Endothelial cell of umbilical vein (primary cell): Measurements from ENCODE around the gene COL8A1. TPM values are rescaled to one million over a fixed set of nuclear protein-coding genes. Genes with fewer than 3 reads are reported as not detected.

Experiments used
- BruUV-seq: library from RNA; stranded (reverse); fragments of 400-500 nt; replicated peaks from 2 replicates; lab custom pipeline; 2021; lab: Mats Ljungman, UMichigan
- CTCF ChIA-PET: fragments of 300-600, 350-600 bp; sonication (Branson Sonifier 250); formaldehyde crosslinking; loops from one replicate; lab custom pipeline; 2021; ENCODE audit warnings: antibody characterized with exemption, inconsistent platforms; lab: Charles Lee
- POLR2A ChIA-PET: fragments of 300-600, 350-600 bp; sonication (Branson Sonifier 250); formaldehyde crosslinking; loops from one replicate; lab custom pipeline; 2021; ENCODE audit warnings: antibody characterized with exemption, inconsistent platforms; lab: Charles Lee
- DNase-seq: peaks from one replicate; pipeline ENCODE4 v3.0.0-alpha.2; 2011; ENCODE audit warnings: low read depth, low spot score
- FAIRE-seq: peaks from 2 replicates; lab custom pipeline; 2011; peaks lifted over from hg19 to GRCh38; lab: Jason Lieb, UNC
- H2AFZ ChIP-seq: 2 replicates; pipeline ENCODE4 v1.6.0; 2012; ENCODE audit warnings: low read depth, low read length, control low read depth, inconsistent platforms
- H3K27ac ChIP-seq: 2 replicates; pipeline ENCODE4 v1.5.1; 2011; ENCODE audit warnings: low read depth, mild to moderate bottlenecking, control low read depth, low read length, moderate library complexity; ENCODE audit not compliant: insufficient read depth
- H3K27me3 ChIP-seq, 2 experiments: 2 replicates each; pipeline versions ENCODE4 v1.6.0 to v1.6.1; 2011; ENCODE audit warnings: low read length in 2 of 2, mixed read lengths in 1 of 2; ENCODE audit not compliant: control insufficient read depth in 2 of 2, insufficient read depth in 2 of 2
- H3K36me3 ChIP-seq, 2 experiments: 2 replicates in 1 of 2; 3 replicates in 1 of 2; pipeline ENCODE4 v1.5.1; 2011; ENCODE audit warnings: low read length in 2 of 2, mild to moderate bottlenecking in 1 of 2, moderate library complexity in 1 of 2; ENCODE audit not compliant: control insufficient read depth in 2 of 2, insufficient read depth in 2 of 2; ENCODE audit errors: extremely low read depth in 1 of 2
- H3K4me1 ChIP-seq: 3 replicates; pipeline ENCODE4 v1.5.1; 2011; ENCODE audit warnings: mild to moderate bottlenecking, low read length; ENCODE audit not compliant: control insufficient read depth, insufficient read depth; ENCODE audit errors: extremely low read depth
- H3K4me2 ChIP-seq: 2 replicates; pipeline ENCODE4 v1.6.1; 2011; ENCODE audit warnings: low read length, control low read depth, mixed read lengths; ENCODE audit not compliant: insufficient read depth
- H3K4me3 ChIP-seq, 3 experiments: fragments of 200-600 bp in 1 of 3; sonication (generic), shearing (Covaris generic) in 1 of 3; replicated peaks in 1 of 3; 2 replicates each; pipeline ENCODE4 v1.5.1; 2011 to 2016; ENCODE audit warnings: control low read depth in 3 of 3, low read length in 3 of 3, mild to moderate bottlenecking in 2 of 3, inconsistent platforms in 1 of 3, low read depth in 1 of 3, moderate library complexity in 1 of 3; ENCODE audit not compliant: insufficient read depth in 1 of 3
- H3K79me2 ChIP-seq: 2 replicates; pipeline ENCODE4 v1.6.0; 2012; ENCODE audit warnings: low read length, inconsistent platforms; ENCODE audit not compliant: control insufficient read depth, insufficient read depth
- H3K9ac ChIP-seq: replicated peaks from 2 replicates; pipeline ENCODE3; 2011; ENCODE audit warnings: low read length, control low read depth; ENCODE audit not compliant: insufficient read depth; ENCODE audit errors: extremely low read depth
- H3K9me1 ChIP-seq: replicated peaks from 3 replicates; pipeline ENCODE4 v1.6.0; 2011; ENCODE audit warnings: mild to moderate bottlenecking, low read length; ENCODE audit not compliant: control insufficient read depth, insufficient read depth; ENCODE audit errors: extremely low read depth
- H3K9me3 ChIP-seq: replicated peaks from 2 replicates; pipeline ENCODE4 v1.5.1; 2012; ENCODE audit warnings: low read length, inconsistent platforms; ENCODE audit not compliant: control insufficient read depth, insufficient read depth
- H4K20me1 ChIP-seq: replicated peaks from 2 replicates; pipeline ENCODE3; 2011; ENCODE audit warnings: mild to moderate bottlenecking, low read length; ENCODE audit not compliant: control insufficient read depth, insufficient read depth; ENCODE audit errors: extremely low read depth
- CTCF ChIP-seq, 2 donors: IDR thresholded peaks; 1 replicate in 1 of 2; 2 replicates in 1 of 2; pipeline ENCODE4 v1.5.1; 2011; ENCODE audit warnings: low read length in 2 of 2, mild to moderate bottlenecking in 2 of 2, moderate library complexity in 2 of 2, control low read depth in 1 of 2, inconsistent platforms in 1 of 2, low read depth in 1 of 2; ENCODE audit not compliant: insufficient read depth in 1 of 2; ENCODE audit errors: extremely low read depth in 1 of 2
- EZH2 ChIP-seq: IDR thresholded peaks from 2 replicates; pipeline ENCODE4 v1.6.1; 2012; ENCODE audit warnings: borderline replicate concordance, low read depth, mild to moderate bottlenecking, moderate library complexity, low read length, inconsistent platforms; ENCODE audit not compliant: severe bottlenecking
- FOS ChIP-seq: IDR thresholded peaks from 2 replicates; pipeline ENCODE4 v1.6.1; 2011; ENCODE audit warnings: mild to moderate bottlenecking, low read length, moderate library complexity, borderline replicate concordance; ENCODE audit not compliant: insufficient read depth
- GATA2 ChIP-seq: IDR thresholded peaks from 2 replicates; pipeline ENCODE4 v1.7.0; 2011; ENCODE audit warnings: low read depth, mild to moderate bottlenecking, moderate library complexity, mixed read lengths, low read length; ENCODE audit not compliant: insufficient read length, insufficient read depth
- JUN ChIP-seq: IDR thresholded peaks from 2 replicates; pipeline ENCODE4 v1.6.1; 2011; ENCODE audit warnings: borderline replicate concordance, low read depth; ENCODE audit not compliant: insufficient read length, insufficient read depth
- MAX ChIP-seq: IDR thresholded peaks from 2 replicates; pipeline ENCODE4 v1.6.1; 2011; ENCODE audit not compliant: insufficient read depth, insufficient read length
- MYC ChIP-seq: IDR thresholded peaks from one replicate; pipeline ENCODE4 v1.6.1; 2011; ENCODE audit warnings: mild to moderate bottlenecking, low read depth, low read length
- POLR2A ChIP-seq: IDR thresholded peaks from 2 replicates; pipeline ENCODE4 v1.6.1; 2012; ENCODE audit warnings: low read depth, mild to moderate bottlenecking, control low read depth, low read length
- POLR2AphosphoS5 ChIP-seq: IDR thresholded peaks from 2 replicates; pipeline ENCODE4 v1.6.1; 2012; ENCODE audit warnings: low read depth, mild to moderate bottlenecking, control low read depth, low read length, moderate library complexity; ENCODE audit not compliant: insufficient read depth
- dilution Hi-C: fragments of 300-500 bp; cut with MboI; formaldehyde crosslinking; loops from one replicate; pipeline ENCODE4 v1.15.0; 2019; ENCODE audit warnings: low sequenced_read_pairs; ENCODE audit not compliant: extremely low pct_ligation_motif_present
- intact Hi-C: fragments of 100-400 bp; cut with micrococcal nuclease; formaldehyde crosslinking; loops from one replicate; pipeline ENCODE4 v1.10.0; 2022
- polyA plus RNA-seq, 4 experiments: library from polyadenylated mRNA; depleted of rRNA in 3 of 4; stranded (reverse) in 3 of 4; unstranded in 1 of 4; fragments of >200 nt; gene quantifications; 2 replicates each; pipeline versions ENCODE4 v1.2.1 to v1.2.3, GENCODE V29; 2011 to 2012; ENCODE audit warnings: missing spikeins in 1 of 4
- total RNA-seq: library from RNA; stranded (reverse); gene quantifications from 2 replicates; pipeline ENCODE4 v1.2.3, GENCODE V29; 2021

Gene COL8A1
- total and polyA plus RNA-seq, 2 donors (not counting 3 experiments of a cell fraction or from before 2014, with no cell fraction given), result 358 to 634 TPM

GRCh38 chr3:99838755-99839154 lies 200.4 kb downstream of the COL8A1 start:
- POLR2A ChIA-PET, result no interaction called here
- H3K9me3 ChIP-seq, result no peaks in the 10 kb centered on the region
- no peak for DNase-seq
- H3K9me1 ChIP-seq, result no peaks in the 10 kb centered on the region
- no peaks in the 10 kb centered on the region for H3K36me3 ChIP-seq
- H3K4me3 ChIP-seq, result no peak overlapping the region
- BruUV-seq, result no TSS peak
- peaks cover 21% of the 10 kb centered on the region for H3K4me1 ChIP-seq
- peaks cover 30% of the 10 kb centered on the region for H3K79me2 ChIP-seq
- CTCF ChIA-PET, result no interaction called here
- dilution Hi-C loops (no loop called here), intact Hi-C loops (no loop called here)
- no peaks in the 10 kb centered on the region for H4K20me1 ChIP-seq
- no peak overlapping the region for H3K9ac ChIP-seq
- no peak for TF ChIP-seq POLR2AphosphoS5
- no peak for TF ChIP-seq JUN
- TF ChIP-seq CTCF (IDR thresholded peaks at IDR 0.05; ENCODE audit: extremely low read depth in 1 of 2, insufficient read depth in 1 of 2, low read depth in 1 of 2, low read length in 2 of 2), result no peak
- TF ChIP-seq GATA2, result no peak
- no peak for TF ChIP-seq FOS
- TF ChIP-seq MAX, result no peak
- TF ChIP-seq MYC, result no peak
- TF ChIP-seq EZH2, result no peak
- no peak for TF ChIP-seq POLR2A
- no peaks in the 10 kb centered on the region for H3K27me3 ChIP-seq
- no peak overlapping the region for H3K27ac ChIP-seq
- no peak overlapping the region for H2AFZ ChIP-seq
- FAIRE-seq, result no peak
- no peak overlapping the region for H3K4me2 ChIP-seq
